HG02938 (cell line): ENCODE measurements around the gene FGR.
"Not testable (repeated sequence)": the region's sequence is repeated elsewhere in the genome, so short reads cannot be mapped to it uniquely, and the experiment has no call there.

ENCODE experiments used
- ATAC-seq: cut with Tn5 transposase; IDR thresholded peaks from one replicate; pipeline ENCODE4 v1.9.1; 2021; ENCODE audit warnings: mild to moderate bottlenecking, moderate library complexity; ENCODE audit not compliant: unreplicated experiment

The FGR gene

DNA sequence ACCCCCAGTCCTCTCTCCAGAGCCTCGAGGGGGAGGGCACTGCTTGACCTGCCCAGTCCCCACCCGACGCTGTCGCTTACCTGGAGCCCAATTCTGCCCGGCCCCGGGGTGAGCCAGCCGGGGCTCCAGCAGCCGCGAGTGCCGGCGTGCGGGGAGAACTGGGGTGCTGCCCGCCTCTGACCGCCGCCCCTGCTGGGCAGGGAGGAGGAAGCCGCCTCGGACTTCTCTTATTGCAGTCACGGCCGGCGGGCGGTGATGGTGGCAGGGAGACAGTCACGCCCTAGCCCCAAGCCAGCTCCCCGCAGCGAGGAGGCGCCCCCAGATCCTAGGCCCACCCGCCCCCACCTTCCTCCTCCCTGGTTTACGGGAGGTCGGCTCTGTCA lies at the start of gene FGR:
Gene FGR (minus strand): TSS at position 201 of the 383 bp plus-strand sequence. CDS start 11,269 bp downstream, outside the sequence.
- no peak for ATAC-seq

DNA sequence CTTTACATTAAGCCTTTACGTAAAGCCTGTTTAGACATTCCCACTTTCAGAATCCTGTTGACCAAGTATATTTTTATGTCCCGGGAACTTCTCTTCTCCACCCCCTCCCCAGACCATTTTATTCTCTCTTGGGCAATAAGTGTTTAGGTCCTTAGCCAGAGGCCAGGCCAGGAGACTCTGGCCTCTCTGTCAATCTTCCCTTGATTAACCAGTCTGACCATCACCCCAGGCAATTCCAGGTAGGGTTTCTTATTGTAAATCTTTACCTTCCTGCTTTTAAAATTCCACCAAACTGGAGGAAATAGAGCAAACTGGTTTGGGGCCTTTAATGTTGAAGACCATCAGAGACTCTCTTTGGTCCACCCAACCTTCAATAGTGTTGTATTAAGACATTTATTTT lies 49.2 kb upstream of the FGR start:
- ATAC-seq: no peak

DNA sequence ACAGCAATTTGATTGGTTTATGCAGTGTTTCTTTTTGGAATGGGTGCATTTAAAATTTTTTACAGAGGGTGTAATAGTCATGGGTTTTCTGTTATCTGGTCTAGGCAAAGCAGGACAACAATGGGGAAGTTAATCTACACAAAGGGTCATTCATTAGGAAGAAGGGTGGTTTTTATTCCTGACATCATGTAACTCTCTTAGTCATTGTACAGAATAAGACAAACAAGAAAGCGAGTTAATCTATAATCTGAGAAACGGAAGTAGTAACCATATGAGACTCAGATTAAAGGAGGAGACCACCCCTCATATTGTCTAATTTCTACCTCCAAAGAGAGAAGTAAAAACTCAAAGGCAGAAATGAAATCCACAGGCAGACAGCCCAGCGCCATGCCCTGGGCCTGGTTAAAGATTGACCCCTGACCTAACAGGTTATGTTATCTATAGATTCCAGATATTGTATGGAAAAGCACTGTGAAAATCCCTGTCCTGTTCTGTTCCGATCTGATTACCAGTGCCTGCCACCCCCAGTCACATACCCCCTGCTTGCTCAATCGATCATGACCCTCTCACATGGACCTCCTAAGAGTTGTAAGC lies 47.5 kb upstream of the FGR start:
- no peak for ATAC-seq

DNA sequence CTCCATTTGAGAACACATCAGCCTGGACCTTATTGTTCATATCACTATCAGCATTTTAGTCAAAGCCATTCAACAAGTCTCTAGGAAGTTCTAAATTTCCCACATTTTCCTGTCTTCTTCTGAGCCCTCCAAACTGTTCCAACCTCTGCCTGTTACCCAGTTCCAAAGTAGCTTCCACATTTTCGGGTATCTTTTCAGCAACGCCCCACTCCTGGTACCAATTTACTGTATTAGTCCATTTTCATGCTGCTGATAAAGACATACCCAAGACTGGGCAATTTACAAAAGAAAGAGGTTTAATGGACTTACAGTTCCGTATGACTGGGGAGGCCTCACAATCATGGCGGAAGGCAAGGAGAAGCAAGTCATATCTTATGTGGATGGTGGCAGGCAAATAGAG lies 46.6 kb upstream of the FGR start:
- ATAC-seq: not testable (repeated sequence)

DNA sequence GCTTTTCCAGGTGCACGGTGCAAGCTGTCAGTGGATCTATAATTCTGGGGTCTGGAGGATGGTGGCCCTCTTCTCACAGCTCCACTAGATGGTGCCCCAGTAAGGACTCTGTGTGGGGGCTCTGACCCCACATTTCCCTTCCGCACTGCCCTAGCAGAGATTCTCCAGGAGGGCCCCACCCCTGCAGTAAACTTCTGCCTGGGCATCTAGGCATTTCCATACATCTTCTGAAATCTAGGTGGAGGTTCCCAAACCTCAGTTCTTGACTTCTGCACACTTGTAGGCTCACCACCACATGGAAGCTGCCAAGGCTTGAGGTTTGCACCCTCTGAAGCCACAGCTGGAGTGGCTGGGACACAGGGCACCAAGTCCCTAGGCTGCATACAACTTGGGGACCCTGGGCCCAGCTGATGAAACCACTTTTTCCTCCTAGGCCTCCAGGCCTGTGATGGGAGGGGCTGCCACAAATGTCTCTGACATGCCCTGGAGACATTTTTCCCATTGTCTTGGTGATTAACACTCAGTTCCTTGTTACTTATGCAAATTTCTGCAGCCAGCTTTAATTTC lies 45.3 kb upstream of the FGR start:
- ATAC-seq: not testable (repeated sequence)

DNA sequence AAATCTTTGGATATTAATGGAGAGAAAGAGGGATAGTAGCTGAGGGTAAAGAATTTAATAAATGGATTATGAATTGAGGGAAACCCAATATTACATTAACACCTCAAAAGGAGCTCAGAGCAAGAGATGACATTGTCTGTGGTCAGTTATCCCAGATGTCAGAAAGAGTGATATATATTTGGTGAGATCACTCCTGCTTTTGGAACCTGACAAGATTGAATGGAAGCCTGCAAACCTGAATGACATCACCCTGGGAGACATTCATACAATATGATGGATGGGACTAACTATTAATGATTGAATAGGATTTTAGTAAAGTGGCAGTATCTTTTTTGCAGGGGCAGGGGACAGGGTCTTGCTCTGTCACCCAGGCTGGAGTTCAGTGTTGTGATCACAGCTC lies 43.8 kb upstream of the FGR start:
- ATAC-seq: no peak

DNA sequence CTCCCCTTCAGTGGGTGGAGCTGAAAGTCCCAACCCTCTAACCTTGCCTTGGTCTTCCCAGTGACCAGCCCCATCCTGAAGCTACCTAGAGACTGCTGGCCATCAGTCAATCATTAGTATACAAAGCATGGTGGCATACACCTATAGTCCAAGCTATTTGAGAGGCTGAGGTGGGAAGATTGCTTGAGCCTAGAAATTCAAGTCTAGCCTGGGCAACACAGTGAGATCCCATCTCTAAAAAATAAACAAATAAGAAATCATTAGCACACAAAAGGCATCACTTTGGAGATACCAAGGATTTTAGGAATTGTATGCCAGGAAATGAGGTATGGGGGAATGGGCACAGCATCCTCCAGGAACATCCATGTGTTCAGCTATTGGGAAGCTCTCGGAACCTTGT lies 41.4 kb upstream of the FGR start:
- ATAC-seq: no peak

DNA sequence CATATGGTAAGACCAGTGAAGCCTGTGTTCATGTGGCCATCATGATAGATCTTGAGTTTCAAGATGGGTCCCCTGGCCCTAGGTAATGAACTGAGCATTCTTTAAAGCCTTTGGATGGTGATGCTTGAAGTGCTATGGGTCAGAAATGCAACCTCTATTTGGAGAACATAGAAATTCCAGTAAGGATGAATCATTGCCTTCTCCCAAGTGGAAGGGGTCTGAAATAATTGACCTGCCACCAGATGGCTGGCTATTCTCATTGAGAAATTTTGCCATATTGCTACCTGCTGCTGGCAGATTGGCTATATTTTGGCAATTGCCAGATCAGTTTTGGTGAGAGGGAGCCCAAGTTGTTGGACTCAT lies 37.7 kb upstream of the FGR start:
- ATAC-seq: no peak

DNA sequence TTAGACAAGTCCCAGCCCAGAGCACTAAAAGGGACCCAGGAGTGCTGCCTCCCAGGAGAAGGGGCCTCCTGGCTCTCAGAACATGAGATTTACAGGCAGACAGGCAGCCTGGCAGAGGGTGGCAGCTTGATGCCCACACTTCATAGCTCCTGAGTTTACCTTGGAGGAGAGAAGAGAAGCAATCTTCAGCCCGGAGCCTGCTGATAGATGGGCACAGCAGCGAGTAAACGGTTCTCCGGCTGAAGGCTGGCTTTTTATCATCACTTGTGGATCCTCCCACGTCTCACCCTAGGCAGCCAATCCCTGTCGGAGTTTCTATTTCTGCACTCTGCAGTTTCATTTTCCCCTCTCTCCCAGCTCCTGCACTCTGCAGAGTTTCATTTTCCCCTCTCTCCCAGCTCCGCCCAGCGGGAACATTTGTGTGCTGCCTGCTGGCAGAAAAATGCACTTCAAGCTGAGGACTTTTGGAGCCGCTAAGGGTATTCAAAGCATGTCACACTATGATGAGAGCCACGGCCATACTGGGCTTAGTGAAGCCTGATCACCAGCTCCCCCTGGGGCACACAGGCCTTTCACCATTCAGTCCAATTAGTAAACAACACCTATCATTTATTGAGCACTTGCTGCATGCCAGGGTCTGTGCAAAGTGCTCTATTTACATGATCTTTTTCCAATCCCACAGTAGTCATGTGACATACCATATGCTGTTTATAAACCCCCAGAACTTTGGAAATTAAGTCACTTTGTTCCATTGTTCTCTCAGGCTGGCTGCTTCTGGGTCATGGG lies 37.2 kb upstream of the FGR start, which contains the start of gene IFI6:
Gene IFI6 (minus strand): TSS at position 229 of the 786 bp plus-strand sequence. CDS start 2,878 bp downstream, outside the sequence.
- ATAC-seq: peak; percentile 57

DNA sequence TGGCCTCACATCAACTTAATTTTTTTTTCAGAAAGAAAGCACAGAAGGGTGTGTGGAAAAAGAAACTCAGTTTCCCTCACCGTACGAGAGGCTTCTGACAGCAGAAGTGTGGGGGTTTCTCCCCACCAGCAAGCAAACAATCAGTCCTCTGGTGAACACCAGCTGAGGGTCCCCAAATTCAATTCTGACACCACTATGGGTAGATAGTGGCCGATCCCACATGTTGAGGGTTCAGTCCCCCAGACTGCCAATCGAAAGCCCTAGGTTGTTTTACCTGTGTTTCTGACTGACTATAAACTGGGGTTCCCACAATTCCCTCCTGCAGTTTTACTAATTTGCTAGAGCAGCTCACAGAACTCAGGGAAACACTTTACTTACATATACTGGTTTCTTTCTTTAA lies 34.9 kb upstream of the FGR start:
- ATAC-seq: no peak

DNA sequence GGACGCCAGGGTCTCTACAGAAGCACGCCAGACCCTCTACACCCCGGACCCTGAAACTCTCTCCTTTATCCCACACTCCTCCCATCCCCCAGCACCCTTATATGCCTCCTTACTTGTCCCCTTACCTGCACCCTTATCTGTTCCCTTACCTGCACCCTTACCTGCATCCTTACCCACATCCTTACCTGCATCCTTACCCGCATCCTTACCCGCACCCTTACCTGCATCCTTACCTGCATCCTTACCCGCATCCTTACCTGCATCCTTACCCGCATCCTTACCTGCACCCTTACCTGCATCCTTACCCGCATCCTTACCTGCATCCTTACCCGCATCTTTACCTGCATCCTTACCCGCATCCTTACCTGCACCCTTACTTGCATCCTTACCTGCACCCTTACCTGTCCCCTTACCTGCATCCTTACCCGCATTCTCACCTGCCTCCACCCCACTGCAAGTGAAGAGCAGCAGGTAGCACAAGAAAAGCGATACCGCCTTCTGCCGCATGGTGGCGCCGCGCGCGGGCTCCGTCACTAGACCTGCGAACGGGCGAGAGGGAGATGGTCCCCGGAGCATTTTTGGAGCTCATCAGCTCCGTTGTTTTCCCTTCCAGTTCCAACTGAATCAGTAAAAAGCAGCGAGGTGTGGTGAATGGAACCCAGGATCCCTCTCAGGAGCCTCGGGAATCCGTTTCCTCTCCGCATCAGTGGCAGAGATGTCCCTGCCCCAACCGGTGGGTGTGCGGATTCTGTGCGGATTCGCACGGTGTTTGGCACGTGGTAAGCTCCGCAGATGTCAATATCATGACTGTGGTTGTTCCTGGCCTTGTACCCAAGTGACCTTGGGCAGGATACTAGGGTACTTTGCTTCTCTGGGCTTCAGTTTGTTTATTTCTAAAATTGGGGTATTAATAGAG lies 34.1 kb upstream of the FGR start:
- no peak for ATAC-seq

DNA sequence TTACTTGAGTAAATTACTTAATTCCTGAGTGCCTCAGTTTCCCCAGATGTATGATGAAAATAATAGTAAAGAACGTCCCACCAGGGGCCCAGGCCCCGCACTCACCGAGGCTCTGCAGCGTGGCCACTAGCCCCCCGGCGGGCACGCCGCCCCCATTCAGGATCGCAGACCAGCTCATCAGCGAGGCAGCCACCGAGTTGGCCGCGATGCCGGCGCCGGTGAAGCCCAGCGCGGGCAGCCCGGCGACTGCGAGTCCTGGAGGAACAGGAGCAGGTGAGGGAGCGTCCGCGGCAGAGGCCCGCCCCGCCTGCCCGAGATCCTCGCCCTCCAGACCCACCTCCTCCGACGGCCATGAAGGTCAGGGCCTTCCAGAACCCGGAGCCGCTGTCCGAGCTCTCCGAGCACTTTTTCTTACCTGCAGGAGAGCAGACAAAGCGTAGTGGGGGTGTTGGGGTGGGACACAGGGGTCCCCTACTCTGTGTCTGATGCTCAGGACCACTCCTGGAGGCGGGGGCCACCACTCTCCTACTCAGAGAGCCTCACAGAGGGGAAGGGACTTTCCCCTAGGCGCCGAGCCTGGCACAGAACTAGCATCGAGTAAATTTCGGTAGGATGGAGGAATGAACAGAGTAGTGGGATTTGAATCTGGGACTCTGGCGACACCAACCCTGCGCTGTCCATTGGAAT lies 33.3 kb upstream of the FGR start:
- ATAC-seq: no peak

DNA sequence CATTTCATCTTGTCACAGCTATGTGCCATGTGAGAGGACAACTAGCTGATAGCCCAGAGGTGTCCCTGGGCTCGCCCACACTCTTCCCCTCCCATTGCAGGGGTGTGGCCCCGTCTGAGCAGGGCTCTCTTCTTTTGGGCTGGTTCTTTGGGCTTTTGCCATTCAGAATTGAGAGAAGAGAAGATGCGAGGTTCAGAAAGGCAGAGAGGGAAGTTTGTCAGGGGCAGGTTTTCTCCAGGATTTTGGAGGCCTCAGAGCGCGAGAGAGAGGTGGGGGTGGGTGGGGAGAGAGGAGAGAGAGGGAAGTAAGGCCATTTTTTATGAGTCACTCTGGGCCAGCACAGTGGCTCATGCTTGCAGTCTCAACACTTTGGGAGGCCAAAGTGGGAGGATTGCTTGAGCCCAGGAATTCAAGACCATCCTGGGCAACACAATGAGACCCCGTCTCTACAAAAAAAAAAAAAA lies 31.8 kb upstream of the FGR start:
- no peak for ATAC-seq

DNA sequence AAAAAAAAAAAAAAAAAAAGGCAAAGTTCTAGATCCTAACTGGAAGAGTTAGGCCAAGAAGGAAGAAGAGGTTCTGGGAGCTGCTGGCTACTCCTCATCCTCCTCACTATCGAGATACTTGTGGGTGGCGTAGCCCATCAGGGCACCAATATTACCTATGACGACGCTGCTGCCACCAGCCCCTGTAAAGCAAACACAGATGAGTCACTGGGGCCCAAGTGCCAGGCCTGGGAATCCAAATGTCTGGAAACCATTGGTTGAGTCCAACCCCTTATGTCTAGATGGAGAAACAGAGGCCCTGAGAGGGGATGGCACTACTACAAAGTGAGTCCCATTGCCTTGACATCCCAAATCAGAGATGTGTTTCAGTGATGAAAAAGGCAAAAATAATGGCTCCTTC lies 31.3 kb upstream of the FGR start:
- no peak for ATAC-seq

DNA sequence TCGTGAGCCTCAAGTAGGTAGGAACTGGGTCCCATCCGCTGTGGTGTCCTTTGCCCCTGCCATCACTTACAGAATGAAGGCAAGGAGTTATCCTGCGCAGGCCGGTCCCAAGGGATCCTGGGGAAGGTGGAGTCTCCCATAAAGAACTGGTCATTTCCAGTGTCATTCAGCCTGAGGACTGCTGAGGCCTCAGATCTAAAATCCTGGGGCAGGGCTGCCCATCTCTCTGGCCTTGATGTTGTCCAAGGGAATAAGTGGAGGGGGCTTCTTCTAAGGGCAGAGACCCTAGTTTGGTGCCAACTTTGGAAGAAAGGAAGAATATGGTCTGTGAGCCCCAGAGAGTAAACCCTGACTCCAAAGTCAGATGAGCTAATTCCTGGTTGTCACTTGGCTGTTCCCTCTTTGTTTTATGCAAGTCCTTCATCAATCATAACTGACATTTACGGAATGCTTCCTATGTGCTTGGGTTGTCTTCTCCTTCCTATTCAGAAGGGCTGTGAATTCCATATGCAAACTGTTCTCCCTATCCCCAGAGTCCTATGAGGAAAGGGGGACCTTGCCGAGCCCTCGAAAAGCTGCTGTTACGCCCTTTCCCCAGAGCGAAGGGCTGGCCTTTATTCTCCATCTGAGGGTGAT lies 30.1 kb upstream of the FGR start:
- ATAC-seq: no peak

DNA sequence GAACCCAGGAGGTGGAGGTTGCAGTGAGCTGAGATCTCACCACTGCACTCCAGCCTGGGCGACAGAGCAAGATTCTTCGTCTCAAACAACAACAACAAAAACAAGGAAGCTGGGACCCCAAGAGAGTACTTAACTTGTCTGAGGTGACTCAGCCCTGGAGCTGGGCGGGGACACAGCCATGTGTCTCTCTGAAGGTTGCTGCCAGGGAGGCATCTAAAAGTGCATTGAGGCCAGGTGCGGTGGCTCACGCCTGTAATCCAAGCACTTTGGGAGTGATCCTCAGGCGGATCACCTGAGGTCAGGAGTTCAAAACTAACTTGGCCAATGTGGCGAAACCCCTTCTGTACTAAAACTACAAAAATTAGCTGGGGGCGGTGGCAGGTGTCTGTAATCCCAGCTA lies 29.3 kb upstream of the FGR start:
- ATAC-seq: no peak

DNA sequence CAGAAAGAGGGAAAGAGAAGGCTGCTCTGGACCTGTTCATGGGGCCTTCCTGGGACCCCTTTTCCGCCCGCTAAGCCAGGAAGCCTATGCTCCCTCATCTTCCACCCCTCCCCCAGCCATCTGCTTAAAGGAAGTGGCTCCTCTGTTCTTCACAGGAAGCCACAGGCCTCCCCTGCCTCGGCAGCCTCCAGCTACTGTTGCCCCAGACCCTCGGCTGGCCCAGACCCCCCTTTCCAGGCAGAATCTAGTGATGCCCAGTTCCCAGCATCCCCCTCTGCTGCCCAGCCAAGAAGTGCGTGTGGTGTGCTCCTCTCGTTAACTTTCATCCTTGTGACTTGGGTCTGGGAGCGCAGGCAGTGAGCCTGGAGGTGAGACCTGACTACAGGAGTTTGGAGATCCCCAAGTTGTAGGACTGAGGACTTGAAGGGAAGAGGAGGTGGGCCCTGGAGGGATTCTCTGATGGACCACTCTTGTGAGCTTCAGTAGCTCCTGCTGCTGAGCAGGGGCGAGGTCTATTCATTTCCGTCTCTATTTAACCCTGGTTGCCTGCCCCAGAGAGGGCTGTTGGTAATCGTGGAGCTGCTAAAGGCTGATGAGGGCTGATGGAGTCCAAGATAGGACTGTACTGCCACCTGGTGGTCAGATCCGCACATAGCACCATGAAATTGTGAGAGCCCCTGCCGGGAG lies 27.9 kb upstream of the FGR start:
- ATAC-seq: peak; percentile 40

DNA sequence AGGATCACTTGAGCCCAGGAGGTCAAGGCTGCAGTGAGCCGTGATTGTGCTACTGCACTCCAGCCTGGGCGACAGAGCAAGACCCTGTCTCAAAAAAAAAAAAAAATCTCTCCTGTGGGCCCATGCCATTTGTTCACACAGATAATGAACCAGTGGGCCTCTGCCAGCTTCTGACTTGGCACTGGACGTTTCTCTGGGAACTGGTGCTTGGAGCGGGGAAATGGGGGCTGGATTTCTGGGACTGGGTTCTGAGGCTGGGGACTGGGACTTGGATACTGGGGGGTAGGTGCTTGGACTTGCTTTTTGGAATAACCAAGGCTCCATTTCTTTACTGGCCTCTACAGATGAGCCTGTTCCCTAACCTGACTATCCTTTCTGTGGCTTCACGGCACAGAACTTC lies 27.3 kb upstream of the FGR start:
- no peak for ATAC-seq

DNA sequence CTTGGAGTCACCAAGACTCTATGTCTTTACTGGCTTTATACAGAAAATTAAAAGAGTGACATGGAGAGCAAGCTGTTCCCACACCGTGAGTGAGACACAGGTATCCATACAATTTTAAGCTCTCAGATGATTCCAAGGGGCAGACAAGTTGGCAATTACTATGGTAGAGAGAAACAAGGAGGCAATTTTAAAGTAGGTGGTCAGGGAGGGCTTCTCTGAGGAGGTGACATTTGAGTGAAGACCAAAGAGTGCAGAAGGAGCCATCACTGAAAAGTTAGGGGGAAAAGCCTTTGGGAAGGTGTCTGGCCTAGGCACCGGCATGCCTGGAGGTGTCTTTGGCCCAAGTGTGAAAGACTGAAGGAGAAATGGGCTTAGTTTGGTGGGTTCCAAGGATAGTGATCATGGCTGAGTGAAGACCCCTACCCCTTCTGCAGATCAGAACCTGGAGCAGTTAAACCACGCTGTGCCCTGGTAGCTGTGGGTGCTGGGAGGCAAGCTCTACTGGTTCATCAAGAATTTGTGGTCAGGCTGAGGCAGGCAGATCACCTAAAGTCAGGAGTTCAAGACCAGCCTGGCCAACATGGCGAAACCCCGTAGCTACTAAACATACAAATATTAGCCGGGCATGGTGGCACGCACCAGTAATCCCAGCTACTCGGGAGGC lies 26.6 kb upstream of the FGR start:
- no peak for ATAC-seq
